Activated naive CD4-positive, alpha-beta T cell treated with anti-CD3 and anti-CD28 coated beads, Interleukin-2, amount 50 U/mL, for 24 hours (primary cell): ENCODE results near the gene CDKAL1.

ENCODE experiments used
- H3K27ac Mint-ChIP-seq: one replicate; pipeline ENCODE4 v1.8.0; 2021; ENCODE audit warnings: mild to moderate bottlenecking, mixed read lengths
- H3K27me3 Mint-ChIP-seq: one replicate; pipeline ENCODE4 v1.8.0; 2021; ENCODE audit warnings: mixed read lengths
- H3K36me3 Mint-ChIP-seq: one replicate; pipeline ENCODE4 v1.8.0; 2021; ENCODE audit warnings: mixed read lengths
- H3K4me1 Mint-ChIP-seq: one replicate; pipeline ENCODE4 v1.8.0; 2021; ENCODE audit warnings: mixed read lengths
- H3K4me3 Mint-ChIP-seq: one replicate; pipeline ENCODE4 v1.8.0; 2021; ENCODE audit warnings: mild to moderate bottlenecking, mixed read lengths
- H3K9me3 Mint-ChIP-seq: one replicate; pipeline ENCODE4 v1.8.0; 2021; ENCODE audit warnings: mixed read lengths

Gene CDKAL1

DNA sequence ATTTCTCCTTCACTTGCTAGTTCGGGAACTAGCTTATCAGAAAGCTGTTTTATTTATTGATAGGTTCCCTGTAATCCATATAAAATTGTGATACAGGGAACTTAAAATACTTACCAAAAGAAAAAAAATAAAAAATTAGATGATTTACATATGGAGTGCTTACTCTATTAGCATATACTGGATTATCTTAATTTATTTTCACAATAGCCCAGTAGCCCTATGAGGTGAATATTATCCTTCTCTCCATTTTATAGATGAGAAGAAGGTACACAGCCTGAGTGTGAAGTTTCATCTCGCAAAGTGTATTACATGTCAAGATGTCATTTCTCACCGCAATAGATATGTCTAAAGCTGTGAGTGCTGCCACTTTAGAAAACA is 463.5 kb downstream of the CDKAL1 start:
- no peak overlapping the region for H3K27ac Mint-ChIP-seq
- H3K27me3 Mint-ChIP-seq: no peaks in the 10 kb centered on the region
- no peaks in the 10 kb centered on the region for H3K4me1 Mint-ChIP-seq
- H3K4me3 Mint-ChIP-seq: no peak overlapping the region
- H3K9me3 Mint-ChIP-seq: peaks cover 4% of the 10 kb centered on the region
- H3K36me3 Mint-ChIP-seq: peaks cover 37% of the 10 kb centered on the region

DNA sequence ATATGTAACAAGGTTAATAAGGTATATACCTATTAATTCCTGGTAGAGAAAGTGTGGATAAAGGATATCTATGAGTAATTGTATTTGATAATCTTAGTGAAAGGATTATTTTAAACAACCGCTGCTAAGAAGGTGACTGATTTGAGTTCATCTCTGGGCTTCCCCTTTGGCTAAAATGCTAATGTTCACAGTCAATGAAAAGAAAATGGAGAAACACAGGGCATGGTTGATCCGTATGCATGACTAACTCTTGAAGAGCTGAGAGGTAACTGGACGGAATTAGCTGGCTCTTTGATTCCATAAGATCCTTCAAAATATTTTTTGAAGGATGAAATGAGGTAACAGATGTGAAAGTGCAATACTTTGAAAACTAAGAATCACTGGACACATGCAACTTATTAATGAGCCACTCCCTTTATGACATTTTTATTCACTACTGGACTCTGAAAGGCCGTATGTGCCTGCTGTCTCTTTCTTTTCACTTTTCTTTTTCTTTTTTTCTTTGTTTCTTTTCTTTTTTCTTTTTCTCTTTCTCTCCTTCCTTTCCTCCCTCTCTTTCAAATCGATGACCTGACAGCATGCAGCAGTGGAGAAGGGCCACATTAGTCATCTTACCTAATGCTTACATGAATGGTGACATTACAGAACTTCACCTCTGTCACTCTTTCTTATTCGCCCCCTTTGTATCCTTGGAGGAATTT is 464.6 kb downstream of the CDKAL1 start:
- no peaks in the 10 kb centered on the region for H3K27me3 Mint-ChIP-seq
- H3K4me1 Mint-ChIP-seq: no peaks in the 10 kb centered on the region
- H3K4me3 Mint-ChIP-seq: no peak overlapping the region
- H3K36me3 Mint-ChIP-seq: peaks cover 41% of the 10 kb centered on the region
- H3K9me3 Mint-ChIP-seq: peaks cover 4% of the 10 kb centered on the region
- H3K27ac Mint-ChIP-seq: no peak overlapping the region

DNA sequence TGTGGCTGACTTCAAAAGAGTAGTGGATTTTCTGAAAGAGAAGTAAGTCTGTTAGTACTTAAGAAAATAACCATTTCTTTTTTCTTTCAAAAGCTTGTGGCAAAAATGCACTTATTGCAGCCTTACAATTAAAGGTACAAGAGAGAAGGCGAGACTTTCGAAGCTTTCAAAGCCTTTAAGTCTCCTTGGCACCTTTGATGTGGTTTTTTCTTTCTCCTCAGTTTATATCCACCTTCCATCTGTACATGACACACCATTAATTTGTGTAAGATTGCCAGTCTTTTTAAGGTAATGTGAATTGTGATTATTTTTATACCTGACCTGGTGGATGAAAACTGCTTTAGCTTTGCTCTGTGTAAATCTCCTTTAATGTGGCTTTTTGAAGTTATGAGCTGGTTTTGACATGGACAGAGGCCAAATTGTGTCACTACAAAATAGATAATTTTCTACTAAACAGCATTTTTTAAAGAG is 466.1 kb downstream of the CDKAL1 start:
- Mint-ChIP-seq H3K36me3 (peaks cover 42% of the 10 kb centered on the region), H3K27me3 (no peaks in the 10 kb centered on the region), H3K4me1 (no peaks in the 10 kb centered on the region), H3K27ac (no peak overlapping the region), H3K4me3 (no peak overlapping the region), H3K9me3 (no peaks in the 10 kb centered on the region)

DNA sequence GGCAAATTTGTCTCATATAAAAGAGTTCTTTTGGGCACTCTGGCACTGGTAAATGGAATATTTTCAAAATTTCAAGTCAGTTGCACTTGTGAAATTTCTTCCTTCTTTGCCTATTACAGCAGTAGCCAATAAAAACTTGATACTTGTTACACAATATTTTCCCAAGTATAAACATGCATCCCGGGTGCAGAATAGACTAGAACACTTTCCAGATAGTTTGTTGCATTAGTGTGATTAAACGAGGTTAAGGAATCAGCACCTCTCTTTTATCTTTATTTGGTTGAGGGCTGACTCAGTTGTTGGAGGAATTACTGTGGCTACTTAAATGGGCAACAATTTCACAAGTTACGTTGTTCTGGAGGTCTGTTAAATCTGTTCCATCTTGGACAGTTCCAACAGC is 467.5 kb downstream of the CDKAL1 start:
- Mint-ChIP-seq H3K4me3 (no peak overlapping the region), H3K27me3 (no peaks in the 10 kb centered on the region), H3K27ac (no peak overlapping the region), H3K4me1 (no peaks in the 10 kb centered on the region), H3K9me3 (peaks cover 3% of the 10 kb centered on the region), H3K36me3 (peaks cover 51% of the 10 kb centered on the region)

DNA sequence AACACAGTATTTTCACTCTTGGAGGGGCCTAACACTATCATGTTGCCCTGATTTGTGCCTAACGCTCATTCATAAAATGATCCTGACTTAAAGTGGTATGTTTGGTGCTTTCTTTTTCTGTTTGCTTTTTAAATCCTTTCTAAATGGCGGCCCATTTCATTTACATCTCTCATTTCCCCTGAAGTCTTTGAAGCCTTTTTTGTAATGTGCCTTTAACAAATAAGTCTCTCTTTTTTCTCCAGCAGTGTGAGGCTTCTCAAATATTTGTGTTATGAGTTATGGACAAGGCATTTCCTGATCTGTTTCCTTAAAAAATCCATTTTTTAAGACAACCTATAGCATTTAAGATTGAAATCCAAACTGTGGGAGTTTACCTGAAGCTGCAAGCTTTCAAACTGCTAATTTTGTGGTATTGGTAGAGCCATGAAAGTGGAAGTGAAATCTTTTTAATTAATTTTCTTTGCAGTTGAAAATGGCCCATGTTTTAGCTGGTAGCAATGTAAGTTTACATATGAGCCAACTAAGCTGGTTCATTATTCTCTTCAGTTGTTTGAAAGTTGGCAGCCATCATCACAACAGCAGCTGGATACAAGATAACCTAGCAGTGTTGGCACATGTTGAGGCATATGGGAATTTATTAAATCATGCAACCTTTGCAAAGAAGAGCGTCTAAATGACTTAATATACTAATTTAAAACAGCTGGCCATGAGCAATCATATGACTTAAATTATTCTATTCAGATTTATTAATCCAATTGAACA is 469.7 kb downstream of the CDKAL1 start:
- no peak overlapping the region for H3K27ac Mint-ChIP-seq
- H3K4me1 Mint-ChIP-seq: no peaks in the 10 kb centered on the region
- H3K9me3 Mint-ChIP-seq: peaks cover 13% of the 10 kb centered on the region
- no peaks in the 10 kb centered on the region for H3K27me3 Mint-ChIP-seq
- H3K4me3 Mint-ChIP-seq: no peak overlapping the region
- peaks cover 54% of the 10 kb centered on the region for H3K36me3 Mint-ChIP-seq

DNA sequence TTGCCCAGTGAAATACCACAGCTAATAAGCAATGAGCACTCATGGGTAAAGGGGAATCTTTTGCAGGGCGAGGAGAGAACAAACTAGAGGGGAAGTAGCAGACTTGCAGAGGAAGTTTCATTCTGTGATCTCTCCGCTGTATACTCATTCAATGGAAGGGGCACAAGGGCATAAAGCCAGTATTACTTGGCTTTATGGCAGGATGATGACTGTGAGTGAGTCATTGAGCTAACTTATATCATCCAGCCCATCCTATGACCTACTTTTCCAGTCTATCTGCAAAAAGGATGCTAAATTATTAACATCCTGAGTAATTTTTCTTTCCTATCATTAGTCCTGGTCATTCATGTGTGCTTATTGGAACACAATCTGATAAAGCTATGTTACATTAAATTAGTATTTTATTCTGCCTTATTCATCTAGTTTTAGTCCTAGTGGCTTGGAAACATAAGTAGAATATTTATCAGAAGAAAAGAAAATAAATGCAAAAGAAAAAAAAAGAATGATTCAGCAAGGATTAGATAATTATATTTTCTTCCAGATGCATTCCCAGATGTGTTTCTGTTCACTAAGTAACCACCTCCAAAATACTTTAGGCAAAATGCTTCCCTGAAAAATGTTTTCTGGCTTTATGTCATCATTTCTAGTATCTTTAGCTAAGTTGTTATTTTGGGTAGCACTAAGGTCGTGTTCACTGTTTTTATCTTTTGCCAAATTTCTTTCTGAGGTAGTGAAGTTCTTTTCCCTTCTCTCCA is 471.7 kb downstream of the CDKAL1 start:
- Mint-ChIP-seq H3K27ac (no peak overlapping the region), H3K36me3 (peaks cover 57% of the 10 kb centered on the region), H3K4me1 (no peaks in the 10 kb centered on the region), H3K9me3 (peaks cover 22% of the 10 kb centered on the region), H3K27me3 (no peaks in the 10 kb centered on the region), H3K4me3 (no peak overlapping the region)

GRCh38 chr6:21019614-21020013 is 485.4 kb downstream of the CDKAL1 start:
- peaks cover 30% of the 10 kb centered on the region for H3K36me3 Mint-ChIP-seq
- peaks cover 4% of the 10 kb centered on the region for H3K4me1 Mint-ChIP-seq
- H3K27me3 Mint-ChIP-seq: no peaks in the 10 kb centered on the region
- H3K27ac Mint-ChIP-seq: no peak overlapping the region
- no peak overlapping the region for H3K4me3 Mint-ChIP-seq
- H3K9me3 Mint-ChIP-seq: peaks cover 10% of the 10 kb centered on the region

- H3K27ac Mint-ChIP-seq: no peak overlapping the region
- H3K36me3 Mint-ChIP-seq: peaks cover 33% of the 10 kb centered on the region
- H3K27me3 Mint-ChIP-seq: no peaks in the 10 kb centered on the region
- no peak overlapping the region for H3K4me3 Mint-ChIP-seq
- peaks cover 4% of the 10 kb centered on the region for H3K4me1 Mint-ChIP-seq
- H3K9me3 Mint-ChIP-seq: peaks cover 5% of the 10 kb centered on the region
Measured at GRCh38 chr6:21022343-21023107, 488.3 kb downstream of the CDKAL1 start.

DNA sequence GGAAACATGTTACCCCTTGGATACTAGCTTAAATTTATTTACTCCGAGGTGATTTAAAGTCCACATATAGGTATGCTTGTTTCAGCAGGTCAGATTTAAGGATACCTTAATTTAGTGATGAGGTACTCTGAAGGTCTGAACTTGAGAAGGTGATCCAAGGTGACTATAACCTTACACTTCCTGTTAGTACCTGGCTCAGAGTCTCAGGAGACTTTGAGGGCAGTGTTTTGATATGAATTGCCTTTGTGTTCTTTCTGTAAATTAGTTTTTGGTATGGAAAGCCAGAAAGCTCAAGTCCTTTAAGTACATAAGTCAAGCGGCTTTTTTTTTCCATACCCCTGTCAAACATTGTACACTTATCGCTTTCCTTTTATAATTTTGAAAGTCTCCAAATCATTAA is 489.0 kb downstream of the CDKAL1 start:
- Mint-ChIP-seq H3K27me3 (no peaks in the 10 kb centered on the region), H3K36me3 (peaks cover 34% of the 10 kb centered on the region), H3K4me1 (peaks cover 4% of the 10 kb centered on the region), H3K9me3 (peaks cover 5% of the 10 kb centered on the region), H3K27ac (no peak overlapping the region), H3K4me3 (no peak overlapping the region)

- H3K27me3 Mint-ChIP-seq: no peaks in the 10 kb centered on the region
- peaks cover 4% of the 10 kb centered on the region for H3K4me1 Mint-ChIP-seq
- H3K27ac Mint-ChIP-seq: no peak overlapping the region
- peaks cover 40% of the 10 kb centered on the region for H3K36me3 Mint-ChIP-seq
- peaks cover 5% of the 10 kb centered on the region for H3K9me3 Mint-ChIP-seq
- no peak overlapping the region for H3K4me3 Mint-ChIP-seq
Measured at GRCh38 chr6:21024616-21025015, 490.4 kb downstream of the CDKAL1 start.

DNA sequence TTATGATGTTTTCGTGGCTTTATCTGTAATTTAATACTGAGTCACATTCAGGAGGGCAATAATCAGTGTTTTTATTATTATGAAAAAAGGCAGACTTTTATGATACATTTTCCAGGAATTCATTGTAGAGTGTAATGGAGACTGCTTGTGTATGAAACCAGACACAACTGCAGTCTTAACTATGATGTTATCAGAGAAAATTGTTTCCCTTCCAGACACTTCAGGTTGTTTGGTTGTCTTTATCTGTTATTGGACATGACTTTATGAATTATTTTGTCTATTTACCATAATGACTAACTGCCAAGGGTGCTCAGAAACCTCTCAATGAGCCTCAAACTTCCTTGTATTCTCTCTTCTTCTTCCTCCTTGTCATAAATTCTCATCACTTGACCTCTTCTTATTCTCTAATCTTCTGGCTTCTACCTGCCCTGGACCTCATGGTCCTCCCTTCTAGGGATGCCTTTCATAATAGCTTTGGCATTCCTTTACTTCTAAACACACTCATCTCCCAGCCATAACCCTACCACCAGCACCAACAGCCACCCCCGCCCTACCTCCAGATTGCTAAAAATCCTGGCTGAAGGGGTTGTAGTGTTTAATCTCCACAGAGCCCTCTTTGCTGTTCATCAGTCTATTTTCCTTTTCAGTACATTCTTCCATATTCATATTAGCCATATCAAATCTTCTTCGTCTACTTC is 492.5 kb downstream of the CDKAL1 start:
- Mint-ChIP-seq H3K27ac (no peak overlapping the region), H3K4me3 (no peak overlapping the region), H3K9me3 (peaks cover 5% of the 10 kb centered on the region), H3K36me3 (peaks cover 41% of the 10 kb centered on the region), H3K27me3 (no peaks in the 10 kb centered on the region), H3K4me1 (peaks cover 4% of the 10 kb centered on the region)

DNA sequence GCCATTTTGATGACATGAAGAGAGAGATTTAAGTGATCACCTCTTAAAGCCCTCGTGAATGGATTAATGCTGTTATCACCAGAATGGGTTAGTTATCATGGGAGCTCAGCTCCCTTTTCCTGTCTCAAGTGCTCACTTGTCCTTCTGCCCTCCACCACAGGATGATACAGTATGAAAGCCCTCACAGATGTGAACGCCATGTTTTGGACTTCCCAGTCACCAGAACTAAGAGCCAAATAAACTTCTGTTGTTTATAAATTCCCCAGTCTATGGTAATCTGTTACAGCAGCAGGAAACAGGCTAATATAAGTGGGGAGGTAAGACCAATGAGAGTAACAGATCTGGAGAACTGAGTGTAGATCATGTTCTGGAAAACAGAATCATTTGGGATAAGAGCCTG is 493.2 kb downstream of the CDKAL1 start:
- no peak overlapping the region for H3K4me3 Mint-ChIP-seq
- H3K36me3 Mint-ChIP-seq: peaks cover 38% of the 10 kb centered on the region
- H3K4me1 Mint-ChIP-seq: peaks cover 3% of the 10 kb centered on the region
- peaks cover 5% of the 10 kb centered on the region for H3K9me3 Mint-ChIP-seq
- no peaks in the 10 kb centered on the region for H3K27me3 Mint-ChIP-seq
- H3K27ac Mint-ChIP-seq: no peak overlapping the region

DNA sequence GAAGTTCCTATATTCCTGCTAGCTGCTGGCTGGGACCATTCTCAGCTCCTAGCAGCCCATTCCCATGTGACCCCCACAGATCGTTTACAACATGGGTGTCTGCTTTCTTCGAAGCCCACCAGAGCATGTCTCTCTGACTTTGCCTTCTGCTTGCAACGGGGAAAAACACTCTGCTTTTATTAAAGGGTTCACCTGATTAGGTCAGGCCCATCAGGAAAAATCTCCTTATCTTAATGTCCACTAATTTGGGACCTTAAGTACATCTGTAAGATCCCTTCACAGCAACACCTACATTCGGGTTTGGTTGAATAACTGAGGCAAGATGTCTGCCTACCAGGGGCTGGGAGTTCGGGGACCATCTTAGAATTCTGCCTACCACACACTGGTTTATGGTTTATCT is 496.9 kb downstream of the CDKAL1 start:
- Mint-ChIP-seq H3K27ac (no peak overlapping the region), H3K27me3 (no peaks in the 10 kb centered on the region), H3K36me3 (peaks cover 28% of the 10 kb centered on the region), H3K4me1 (no peaks in the 10 kb centered on the region), H3K4me3 (no peak overlapping the region), H3K9me3 (peaks cover 5% of the 10 kb centered on the region)

DNA sequence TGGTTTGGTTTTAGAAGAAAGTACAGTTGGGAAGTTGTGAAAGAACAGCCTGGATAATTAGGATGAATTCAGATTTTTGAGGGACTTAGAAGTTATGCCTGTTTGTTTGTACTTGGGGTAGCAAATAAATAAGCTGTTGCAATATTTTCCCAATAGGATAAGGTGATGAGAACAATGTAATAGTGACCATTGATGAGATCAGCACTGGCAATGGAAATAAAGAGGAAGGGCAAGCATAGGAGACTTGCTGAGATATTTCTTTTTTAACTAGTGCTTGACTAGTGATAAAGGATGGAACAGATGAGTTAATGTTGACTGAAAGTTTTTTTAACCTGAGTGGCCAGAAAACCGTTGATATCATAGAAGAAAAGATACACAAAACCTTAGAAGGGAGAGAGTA is 498.8 kb downstream of the CDKAL1 start:
- no peaks in the 10 kb centered on the region for H3K27me3 Mint-ChIP-seq
- H3K4me3 Mint-ChIP-seq: no peak overlapping the region
- peaks cover 18% of the 10 kb centered on the region for H3K36me3 Mint-ChIP-seq
- H3K9me3 Mint-ChIP-seq: no peaks in the 10 kb centered on the region
- no peaks in the 10 kb centered on the region for H3K4me1 Mint-ChIP-seq
- H3K27ac Mint-ChIP-seq: no peak overlapping the region

GRCh38 chr6:21033575-21034026 is 499.3 kb downstream of the CDKAL1 start:
- Mint-ChIP-seq H3K4me1 (no peaks in the 10 kb centered on the region), H3K27me3 (no peaks in the 10 kb centered on the region), H3K4me3 (no peak overlapping the region), H3K36me3 (peaks cover 18% of the 10 kb centered on the region), H3K9me3 (no peaks in the 10 kb centered on the region), H3K27ac (peak overlapping the region; percentile 60)
